Measurements from ENCODE around the gene RFC3. TPM values are rescaled to one million over a fixed set of nuclear protein-coding genes. Genes with fewer than 3 reads are reported as not detected.

The RFC3 gene
- polyA plus RNA-seq, 1 of the 3 experiments (the other 2 are of a cell fraction), result 15.8 TPM

DNA sequence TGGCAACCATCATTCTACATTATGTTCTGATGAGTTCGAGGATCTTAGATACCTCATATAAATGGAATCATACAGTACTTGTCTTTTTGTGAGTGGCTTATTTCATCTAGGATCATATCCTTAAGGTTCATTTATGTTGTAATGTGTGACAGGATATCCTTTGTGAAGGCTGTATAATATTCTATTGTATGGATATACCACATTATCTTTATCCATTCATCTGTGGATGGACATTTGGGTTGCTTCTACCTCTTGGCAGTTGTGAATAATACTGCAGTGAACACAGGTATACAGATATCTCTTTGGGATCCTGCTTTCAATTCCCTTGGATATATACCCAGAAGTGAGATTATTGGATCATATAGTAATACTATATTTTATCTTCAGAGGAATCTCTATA lies 33.2 kb upstream of the RFC3 start:
- no peak overlapping the region for H2AFZ ChIP-seq (ENCODE audit: low read depth)
- no peak overlapping the region for H3K4me2 ChIP-seq
- H3K36me3 ChIP-seq (replicated peaks in 1 of 2; ENCODE audit: control insufficient read depth in 1 of 2, insufficient read depth in 2 of 2, low read length in 1 of 2), result no peaks in the 10 kb centered on the region
- 53% methylated on average over 1 of the region's 1 CpG for WGBS (ENCODE audit: low lambda C conversion rate)
- no peak for DNase-seq
- peaks cover 0 to 4% of the 10 kb centered on the region in 2 experiments; a peak in 2 of 4 replicates for H3K4me1 ChIP-seq (ENCODE audit: control insufficient read depth in 1 of 2, insufficient read depth in 2 of 2, low read depth in 1 of 2, low read length in 1 of 2)
- H3K27me3 ChIP-seq (ENCODE audit: insufficient read depth), result no peaks in the 10 kb centered on the region
- H3K9ac ChIP-seq, result no peak overlapping the region
- 0 out of 2 replicates have a peak, but pooled peaks cover 5% of the 10 kb centered on the region for H3K9me3 ChIP-seq
- no peaks in the 10 kb centered on the region for H4K20me1 ChIP-seq (ENCODE audit: insufficient read depth)
- H3K9me2 ChIP-seq, result no peaks in the 10 kb centered on the region
- H3K27ac ChIP-seq (ENCODE audit: low read depth in 2 of 2, low read length in 1 of 2), result no peak overlapping the region
- TF ChIP-seq SMC3 (IDR thresholded peaks at IDR 0.05; ENCODE audit: low read depth, low read length) (no peak), TAF1 (IDR thresholded peaks at IDR 0.05; ENCODE audit: borderline replicate concordance, low read depth, low read length) (no peak), USF1 (IDR thresholded peaks at IDR 0.05; ENCODE audit: borderline replicate concordance, low read depth) (no peak), REST (IDR thresholded peaks at IDR 0.05; ENCODE audit: low read depth, low read length) (no peak), FOXJ3 (CRISPR knock-in tag; IDR thresholded peaks at IDR 0.05) (no peak), USF2 (IDR thresholded peaks at IDR 0.05; ENCODE audit: borderline replicate concordance, low read depth, low read length) (no peak), RXRA (IDR thresholded peaks at IDR 0.05; ENCODE audit: borderline replicate concordance, low read depth) (no peak), FOXM1 (IDR thresholded peaks at IDR 0.05; ENCODE audit: low read depth) (no peak), PBX3 (IDR thresholded peaks at IDR 0.05) (no peak), FOSL2 (IDR thresholded peaks at IDR 0.05; ENCODE audit: borderline replicate concordance, low read depth) (no peak), RFX5 (IDR thresholded peaks at IDR 0.05; ENCODE audit: low read length) (no peak), NFIC (IDR thresholded peaks at IDR 0.05; ENCODE audit: borderline replicate concordance) (no peak)
- TF ChIP-seq, protein P1, sequence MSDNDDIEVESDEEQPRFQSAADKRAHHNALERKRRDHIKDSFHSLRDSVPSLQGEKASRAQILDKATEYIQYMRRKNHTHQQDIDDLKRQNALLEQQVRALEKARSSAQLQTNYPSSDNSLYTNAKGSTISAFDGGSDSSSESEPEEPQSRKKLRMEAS (IDR thresholded peaks at IDR 0.05; ENCODE audit: low read depth), result no peak
- no peaks in the 10 kb centered on the region for H3K79me2 ChIP-seq (ENCODE audit: insufficient read depth)
- CTCF ChIA-PET, result interaction anchor here (1.0 kb wide), 1 partner anchor 16 kb away, joined by 3 read pairs; no protein-coding TSS in a partner anchor
- H3K4me3 ChIP-seq (ENCODE audit: low read depth in 2 of 2, low read length in 1 of 2), result no peak overlapping the region
- no peaks in the 10 kb centered on the region for H3F3A ChIP-seq (replicated peaks; ENCODE audit: insufficient read depth)
- POLR2A ChIA-PET, result no interaction called here

Measured in SK-N-SH (cell line).